NCI-H1092 treated with DMSO at 0.1 percent for 48 hours (cell line): ENCODE data around the gene SALL3.
"Not testable (repeated sequence)": the region's sequence is repeated elsewhere in the genome, so short reads cannot be mapped to it uniquely, and the experiment has no call there.

Experiments
- DNase-seq: peaks from one replicate; lab custom pipeline; 2025; lab: John Stamatoyannopoulos, UW

The SALL3 gene

DNA sequence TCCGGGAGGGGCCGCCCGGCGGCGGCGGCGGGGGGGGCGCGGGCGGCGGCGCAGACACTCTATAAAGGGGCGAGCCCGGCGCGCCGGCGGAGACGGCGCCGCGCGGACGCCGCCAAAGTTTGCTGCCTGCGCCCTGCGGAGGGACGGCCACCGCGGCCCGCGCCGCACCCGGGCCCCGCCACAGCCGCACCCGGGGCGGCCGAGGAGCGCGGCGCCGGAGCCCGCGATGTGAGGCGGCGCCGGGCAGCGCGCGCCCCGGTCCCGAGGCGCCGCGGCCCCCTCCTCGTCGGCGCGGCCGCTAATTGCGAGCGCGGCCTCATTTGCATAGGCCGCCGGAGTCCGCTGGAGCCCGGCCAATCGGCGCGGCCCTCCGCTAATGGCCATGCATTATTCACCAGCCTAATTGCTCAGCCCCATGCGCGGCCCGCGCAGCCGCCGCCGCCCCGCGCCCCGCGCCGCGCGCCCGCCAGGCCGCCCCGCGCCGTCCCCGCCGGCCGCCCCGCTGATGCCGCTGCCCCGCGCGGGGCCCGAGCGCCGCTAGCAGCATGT is at the start of gene SALL3:
TSS of gene SALL3 (plus strand) at position 89 of the 549 bp plus-strand sequence. CDS start at position 546, 457 bp downstream.
- DNase-seq, result no peak

GRCh38 chr18:78932281-78932680 is 47.3 kb upstream of the SALL3 start:
- DNase-seq, result no peak

DNA sequence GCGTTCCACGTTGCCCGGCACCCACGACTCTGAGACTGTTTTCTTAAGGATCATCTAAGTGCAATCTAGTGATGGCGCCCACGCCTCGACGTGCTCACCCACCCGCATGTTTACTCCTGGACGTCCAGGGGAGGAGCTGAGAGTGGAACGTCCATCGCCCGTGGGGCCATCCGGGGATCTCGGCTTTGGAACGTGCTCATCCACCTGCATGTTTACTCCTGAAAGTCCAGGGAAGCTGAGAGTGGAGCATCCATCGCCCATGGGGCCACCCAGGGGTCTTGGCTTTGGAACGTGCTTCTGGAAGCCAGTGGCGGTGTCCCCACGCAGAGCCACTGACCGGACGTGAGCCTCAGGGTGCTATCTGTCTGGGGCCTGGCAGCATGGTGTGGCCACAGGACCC is 45.6 kb upstream of the SALL3 start:
- DNase-seq, result no peak

GRCh38 chr18:78934551-78935225 is 44.9 kb upstream of the SALL3 start:
- DNase-seq, result no peak

DNA sequence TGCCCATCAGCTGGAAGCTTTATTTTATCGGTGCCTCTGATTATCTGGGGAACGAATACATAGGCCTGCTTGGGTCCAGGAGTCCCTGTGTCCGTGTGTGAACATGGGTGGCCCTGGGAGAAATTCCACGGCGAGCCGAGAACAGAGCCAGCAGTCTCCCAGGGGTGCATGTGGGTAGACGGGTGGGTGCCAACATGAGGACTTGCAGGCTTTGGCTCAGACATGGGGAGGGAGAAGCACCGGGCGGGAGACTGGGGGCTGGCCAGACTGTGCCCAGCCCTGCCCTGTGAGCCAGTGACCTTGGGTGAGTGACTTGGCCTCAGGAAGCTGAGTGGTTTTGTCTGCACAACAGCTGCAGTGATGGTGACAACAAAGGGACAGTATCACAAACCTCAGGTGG is 44.2 kb upstream of the SALL3 start:
- DNase-seq, result no peak

DNA sequence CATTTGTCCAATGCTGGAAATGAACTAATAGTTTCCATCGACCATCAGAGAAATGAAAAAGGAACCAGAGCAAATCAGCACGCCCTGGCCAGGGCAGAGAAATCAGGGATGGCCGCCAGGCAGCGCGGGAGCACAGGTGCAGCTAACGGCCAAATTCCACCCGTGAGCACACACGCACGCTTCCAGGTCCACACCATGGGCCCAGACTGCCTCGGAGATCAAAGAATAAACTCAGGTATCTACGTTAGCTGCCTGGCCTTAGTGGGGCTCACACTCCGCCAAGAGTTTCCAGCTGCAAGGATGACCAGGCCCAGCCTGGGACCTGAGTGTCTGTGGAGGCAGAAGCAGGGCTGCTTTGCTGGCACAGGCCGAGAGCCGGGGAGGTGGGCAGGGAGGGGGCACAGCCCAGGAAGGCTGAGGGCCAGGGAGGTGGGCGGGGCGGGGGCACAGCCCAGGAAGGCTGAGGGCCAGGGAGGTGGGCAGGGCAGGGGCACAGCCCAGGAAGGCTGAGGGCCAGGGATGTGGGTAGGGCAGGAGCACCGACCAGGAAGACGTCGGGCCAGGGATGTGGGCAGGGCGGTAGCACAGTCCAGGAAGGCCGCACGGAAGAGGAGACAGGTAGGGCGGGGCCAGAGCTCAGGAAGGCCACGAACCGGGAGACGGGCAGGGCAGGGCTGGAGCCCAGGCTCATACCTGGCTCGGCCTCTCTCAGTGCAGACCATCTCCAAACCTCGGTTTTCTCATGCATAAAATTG is 43.2 kb upstream of the SALL3 start:
- no peak for DNase-seq

DNA sequence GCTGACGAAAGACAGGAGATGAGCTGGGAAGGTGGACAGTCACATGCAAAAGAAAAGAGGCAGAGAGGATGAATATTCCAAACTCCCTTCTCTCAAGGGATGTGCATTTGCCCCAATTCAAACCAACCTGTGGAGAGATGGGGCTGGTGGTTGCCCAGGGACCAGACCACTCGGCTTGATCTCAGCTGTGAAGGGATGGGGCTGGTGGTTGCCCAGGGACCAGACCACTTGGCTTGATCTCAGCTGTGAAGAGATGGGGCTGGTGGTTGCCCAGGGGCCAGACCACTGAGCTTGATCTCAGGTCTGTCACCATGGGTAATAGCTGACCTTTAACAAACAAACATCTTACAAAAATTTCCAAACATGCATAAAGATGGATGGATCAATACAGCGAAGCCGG is 42.5 kb upstream of the SALL3 start:
- no peak for DNase-seq

- no peak for DNase-seq
Measured at GRCh38 chr18:78939105-78939504, 40.5 kb upstream of the SALL3 start.

GRCh38 chr18:78939734-78940494 is 39.7 kb upstream of the SALL3 start:
- no peak for DNase-seq

DNA sequence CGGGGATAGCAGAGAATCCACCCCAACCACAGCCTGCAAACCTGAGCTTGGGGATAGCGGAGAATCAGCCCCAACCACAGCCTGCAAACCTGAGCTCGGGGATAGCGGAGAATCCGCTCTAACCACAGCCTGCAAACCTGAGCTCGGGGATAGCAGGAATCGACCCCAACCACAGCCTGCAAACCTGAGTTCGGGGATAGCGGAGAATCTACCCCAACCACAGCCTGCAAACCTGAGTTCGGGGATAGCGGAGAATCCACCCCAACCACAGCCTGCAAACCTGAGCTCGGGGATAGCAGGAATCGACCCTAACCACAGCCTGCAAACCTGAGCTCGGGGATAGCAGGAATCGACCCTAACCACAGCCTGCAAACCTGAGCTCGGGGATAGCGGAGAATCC is 37.4 kb upstream of the SALL3 start:
- DNase-seq, result not testable (repeated sequence)

- DNase-seq, result no peak
Measured at GRCh38 chr18:78945628-78946027, 34.0 kb upstream of the SALL3 start.

DNA sequence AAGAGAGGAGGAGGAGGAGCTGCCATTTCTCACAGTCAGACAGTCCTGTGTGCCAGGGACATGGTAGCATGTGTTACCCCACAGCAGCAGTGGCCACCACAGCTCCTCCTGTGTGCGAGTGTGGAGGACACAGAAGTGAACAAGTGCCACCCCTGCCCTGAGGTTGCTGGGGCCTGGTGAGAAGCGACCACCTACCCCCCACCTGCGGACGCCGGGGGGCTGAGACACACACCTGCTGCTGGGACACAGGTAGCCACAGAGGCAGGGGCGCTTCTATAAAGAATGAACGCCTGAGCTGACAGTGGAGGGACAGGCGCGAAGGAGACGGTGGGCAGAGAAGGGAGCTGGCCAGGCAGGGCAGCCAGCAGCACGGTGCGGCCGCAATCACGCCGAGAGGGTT is 32.3 kb upstream of the SALL3 start:
- DNase-seq, result no peak

- DNase-seq, result no peak
Measured at GRCh38 chr18:78948221-78948620, 31.4 kb upstream of the SALL3 start.

DNA sequence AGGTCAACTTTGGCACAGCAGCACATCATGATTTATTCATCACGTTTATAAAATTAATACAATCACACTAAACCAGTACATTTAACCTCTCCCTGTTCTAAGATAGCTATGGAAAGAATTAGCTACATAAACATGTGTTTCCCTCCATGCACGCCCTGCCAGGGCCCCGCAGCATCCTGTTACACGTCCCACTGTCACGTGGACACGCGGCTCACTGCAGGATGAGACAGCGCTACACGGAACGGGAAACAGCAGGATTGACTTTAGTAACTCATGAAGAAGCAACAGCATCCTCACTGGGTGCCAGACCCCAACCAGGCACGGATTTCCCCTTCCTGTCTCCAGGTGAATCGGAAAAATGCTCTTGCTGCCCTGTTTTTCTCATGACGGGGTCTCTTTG is 30.9 kb upstream of the SALL3 start:
- no peak for DNase-seq

DNA sequence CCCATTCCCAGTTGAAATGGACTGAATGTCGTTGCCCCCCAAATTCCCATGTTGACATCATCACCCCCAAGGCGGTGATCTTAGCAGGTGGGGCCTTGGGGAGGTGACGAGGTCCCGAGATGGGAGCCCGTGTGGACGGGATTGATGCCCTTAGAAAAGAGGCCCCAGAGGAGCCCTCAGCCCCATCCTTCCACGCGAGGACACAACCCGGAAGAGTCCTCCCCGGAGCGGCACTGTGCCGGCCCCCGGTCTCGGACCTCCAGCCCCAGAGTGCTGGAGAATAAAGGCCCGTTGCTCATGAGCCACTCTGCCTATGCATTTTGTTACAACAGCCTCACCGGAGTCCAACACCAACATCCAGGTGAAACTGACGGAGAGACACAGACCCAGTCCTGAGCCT is 30.4 kb upstream of the SALL3 start:
- DNase-seq, result no peak

DNA sequence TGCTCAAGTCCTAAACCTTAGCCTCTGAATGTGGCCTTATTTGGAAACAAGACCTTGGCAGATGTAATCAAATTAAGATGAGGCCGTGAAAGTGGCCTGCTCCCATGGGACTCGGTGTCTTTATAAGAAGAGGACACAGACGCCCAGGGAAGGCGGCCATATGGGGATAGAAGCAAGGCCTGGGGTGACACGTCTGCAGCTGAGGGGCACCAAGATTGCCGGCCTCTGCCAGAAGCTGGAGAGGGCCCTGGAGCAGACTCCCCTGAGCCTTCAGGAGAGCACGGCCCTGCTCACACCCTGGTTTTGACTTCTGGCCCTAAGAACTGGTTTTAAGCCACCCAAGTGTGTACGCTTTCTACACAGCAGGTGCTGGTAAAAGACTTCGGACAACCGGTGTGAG is 29.2 kb upstream of the SALL3 start:
- DNase-seq, result no peak

GRCh38 chr18:78953566-78953965 is 26.1 kb upstream of the SALL3 start:
- no peak for DNase-seq

DNA sequence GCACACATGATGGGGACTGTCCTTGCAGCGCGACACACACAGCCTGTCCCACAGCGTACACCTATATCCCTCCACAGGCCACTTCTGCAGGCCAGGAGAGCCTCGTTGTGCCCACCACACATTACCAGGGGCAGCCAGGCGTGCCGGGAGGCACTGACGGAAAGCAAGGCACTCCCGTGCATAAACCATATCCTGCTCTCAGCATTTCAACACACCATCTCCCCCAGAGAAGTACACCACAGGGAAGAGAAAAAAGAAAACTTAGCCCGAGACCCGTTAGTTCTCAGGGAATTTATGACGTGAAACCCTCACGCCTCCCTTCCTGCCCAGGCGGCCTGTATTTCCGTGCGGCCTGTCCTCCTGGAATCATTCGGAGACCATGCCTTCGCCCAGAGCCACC is 24.6 kb upstream of the SALL3 start:
- DNase-seq, result no peak

GRCh38 chr18:78957140-78957539 is 22.5 kb upstream of the SALL3 start:
- DNase-seq, result no peak

DNA sequence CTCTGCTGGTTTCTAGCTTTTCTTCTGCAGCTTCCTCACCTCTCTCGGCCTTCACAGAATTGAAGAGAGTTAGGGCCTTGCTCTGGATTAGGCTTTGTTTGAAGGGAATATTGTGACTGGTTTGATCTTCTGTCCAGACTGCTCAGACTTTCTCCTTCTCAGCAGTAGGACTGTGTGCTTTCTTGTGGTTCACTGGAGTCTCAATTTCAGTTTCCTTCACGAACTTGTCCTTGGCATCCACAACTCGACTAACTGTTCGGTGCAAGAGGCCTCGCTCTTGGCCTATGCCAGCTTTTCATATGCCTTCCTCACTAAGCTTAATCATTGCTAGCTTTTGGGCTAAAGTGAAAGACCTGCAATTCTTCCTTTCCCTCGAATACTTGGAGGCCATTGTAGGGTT is 18.9 kb upstream of the SALL3 start:
- DNase-seq, result no peak

DNA sequence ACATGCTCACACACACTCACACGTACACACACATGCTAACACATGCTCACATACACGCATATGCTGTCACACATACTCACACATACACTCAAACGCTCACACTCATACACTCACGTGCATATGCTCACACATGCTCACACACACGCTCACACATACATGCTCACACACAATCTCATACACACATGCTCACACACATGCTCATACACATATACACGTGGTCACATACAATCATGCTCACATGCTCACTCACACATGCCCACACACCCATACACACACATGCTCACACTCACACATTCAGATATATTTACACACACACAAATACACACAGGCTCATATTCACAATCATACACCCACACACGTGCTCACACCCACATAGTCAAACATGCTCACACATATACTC is 17.5 kb upstream of the SALL3 start:
- no peak for DNase-seq

DNA sequence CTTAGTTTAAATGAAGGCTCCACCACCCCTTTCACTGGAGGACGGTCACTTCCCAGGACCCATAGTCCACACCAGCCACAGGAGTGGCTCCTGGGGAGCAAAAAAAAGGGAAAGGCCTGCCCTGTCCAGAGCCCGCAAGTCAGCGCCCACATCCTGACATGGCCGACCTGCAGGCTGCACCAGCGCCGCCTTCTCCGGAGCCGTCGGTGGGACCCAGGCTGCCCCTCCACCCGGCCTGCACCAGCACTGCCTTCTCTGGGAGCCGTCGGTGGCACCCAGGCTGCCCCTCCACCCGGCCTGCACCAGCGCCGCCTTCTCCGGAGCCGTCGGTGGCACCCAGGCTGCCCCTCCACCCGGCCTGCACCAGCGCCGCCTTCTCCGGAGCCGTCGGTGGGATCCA is 14.9 kb upstream of the SALL3 start:
- not testable (repeated sequence) for DNase-seq

DNA sequence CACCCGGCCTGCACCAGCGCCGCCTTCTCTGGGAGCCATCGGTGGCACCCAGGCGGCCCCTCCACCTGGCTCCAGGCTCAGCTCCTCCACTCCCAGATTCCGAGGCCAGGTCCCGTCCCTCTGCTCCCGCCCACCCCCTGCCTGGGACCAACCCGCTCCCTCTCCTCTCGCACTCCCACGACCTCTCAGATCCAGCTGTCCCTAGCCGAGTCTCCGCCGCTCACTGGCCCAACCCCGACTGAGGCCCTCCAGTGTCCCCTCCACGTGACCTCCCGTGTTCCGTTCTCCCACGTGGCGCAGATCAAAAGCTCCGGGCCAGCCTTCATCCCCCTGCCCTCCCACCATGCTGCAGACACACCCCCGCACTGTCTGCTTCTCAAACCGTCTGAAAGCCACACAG is 14.4 kb upstream of the SALL3 start:
- DNase-seq, result no peak
